ENCODE data around the gene CELSR1.

The CELSR1 gene

DNA sequence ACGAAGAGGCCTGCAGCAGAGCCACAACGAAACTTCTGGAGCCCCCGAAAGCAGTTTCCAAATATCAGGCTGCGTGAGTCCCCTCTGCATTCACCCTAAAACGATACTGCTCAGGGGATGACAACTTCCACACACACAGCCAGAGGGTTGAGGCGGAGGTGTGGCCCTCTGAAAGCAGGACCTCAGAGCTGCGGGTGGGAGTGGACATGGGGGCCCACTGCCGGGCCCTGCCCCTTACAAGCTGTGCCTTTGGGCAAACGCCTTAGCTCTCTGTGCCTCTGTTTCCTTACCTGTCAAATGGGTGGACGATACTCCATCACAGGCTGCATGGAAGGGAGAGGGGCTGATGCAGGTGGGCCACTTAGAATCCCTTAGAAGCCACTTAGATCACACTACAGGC, 148.8 kb downstream of the CELSR1 start:
- FAIRE-seq (no peak), DNase-seq (ENCODE audit: insufficient read length, low spot score) (no peak)

DNA sequence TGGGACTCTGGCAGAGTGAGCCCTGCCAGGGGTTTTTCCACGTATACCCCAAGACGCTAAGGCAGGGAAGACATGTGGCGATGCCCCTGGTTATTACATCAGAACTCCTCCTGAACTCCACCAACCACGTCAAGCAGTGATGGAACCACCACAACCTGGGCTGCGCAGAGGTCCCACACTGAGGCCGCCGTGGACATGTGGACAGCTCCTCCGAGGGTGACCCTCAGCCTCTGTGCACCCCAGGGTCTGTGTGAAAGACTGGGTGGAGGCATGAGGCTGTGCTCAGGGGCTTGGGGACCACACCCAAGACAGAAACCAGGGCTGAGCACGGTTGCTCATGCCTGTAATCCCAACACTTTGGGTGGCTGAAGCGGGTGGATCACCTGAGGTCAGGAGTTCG, 149.7 kb downstream of the CELSR1 start:
- FAIRE-seq (no peak), DNase-seq (ENCODE audit: insufficient read length, low spot score) (no peak)

DNA sequence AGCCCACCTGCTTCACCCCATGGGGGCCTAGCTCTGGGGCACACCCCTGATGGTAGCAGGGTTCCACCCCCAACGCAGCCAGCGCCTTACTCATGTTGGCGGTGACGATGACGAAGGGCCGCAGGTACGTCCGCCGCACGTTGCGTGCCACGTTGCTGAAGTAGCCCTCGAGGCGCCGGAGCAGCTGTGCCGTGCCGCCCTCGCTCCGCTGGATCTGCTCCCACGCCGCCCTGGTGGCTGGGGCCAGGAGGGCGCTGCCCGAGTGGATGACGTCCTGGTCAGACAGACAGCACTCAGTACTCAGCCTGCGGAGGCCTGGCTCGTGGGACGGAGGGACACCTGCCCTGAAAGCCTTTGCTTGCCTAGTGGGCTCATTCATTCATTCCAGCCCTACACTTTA, 151.1 kb downstream of the CELSR1 start:
- DNase-seq (ENCODE audit: insufficient read length, low spot score) (no peak), FAIRE-seq (no peak)

DNA sequence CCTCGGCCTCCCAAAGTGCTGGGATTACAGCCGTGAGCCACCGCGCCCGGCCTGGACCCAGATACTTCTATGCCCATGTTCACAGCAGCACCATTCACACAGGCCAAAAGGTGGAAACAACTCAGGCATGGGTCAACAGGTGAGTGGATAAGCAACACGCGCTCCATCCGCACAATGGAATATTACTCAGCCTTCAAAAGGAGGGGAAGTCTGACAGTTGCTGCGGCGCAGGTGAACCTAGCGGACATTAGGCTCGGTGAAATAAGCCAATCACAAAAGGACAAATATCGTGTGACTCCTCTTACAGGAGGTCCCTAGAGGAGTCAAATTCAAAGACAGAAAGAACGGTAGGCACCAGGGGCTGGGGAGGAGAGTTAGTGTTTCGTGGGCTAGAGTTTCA, 154.9 kb downstream of the CELSR1 start:
- FAIRE-seq (no peak), DNase-seq (ENCODE audit: insufficient read length, low spot score) (no peak)

DNA sequence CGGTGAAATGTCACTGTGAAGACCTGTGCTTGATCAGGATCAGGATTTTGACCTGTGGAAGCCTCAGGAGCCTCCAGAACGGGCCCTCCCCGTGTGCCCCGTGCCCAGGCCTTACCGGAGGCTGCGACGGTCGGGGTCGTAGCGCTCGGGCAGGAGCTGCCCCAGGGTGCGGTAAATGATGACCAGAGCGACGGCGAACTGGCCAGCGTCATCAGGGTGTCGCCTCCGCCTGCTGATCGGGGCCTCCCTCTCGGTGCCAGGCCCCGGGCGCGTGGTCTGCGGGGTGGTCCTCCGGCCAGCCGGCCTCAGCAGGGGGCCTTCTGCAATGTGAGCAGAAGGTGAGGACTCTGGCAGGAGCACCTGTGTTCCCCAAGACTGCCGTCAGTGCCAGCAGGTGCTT, 155.7 kb downstream of the CELSR1 start:
- FAIRE-seq (no peak), DNase-seq (ENCODE audit: insufficient read length, low spot score) (no peak)

DNA sequence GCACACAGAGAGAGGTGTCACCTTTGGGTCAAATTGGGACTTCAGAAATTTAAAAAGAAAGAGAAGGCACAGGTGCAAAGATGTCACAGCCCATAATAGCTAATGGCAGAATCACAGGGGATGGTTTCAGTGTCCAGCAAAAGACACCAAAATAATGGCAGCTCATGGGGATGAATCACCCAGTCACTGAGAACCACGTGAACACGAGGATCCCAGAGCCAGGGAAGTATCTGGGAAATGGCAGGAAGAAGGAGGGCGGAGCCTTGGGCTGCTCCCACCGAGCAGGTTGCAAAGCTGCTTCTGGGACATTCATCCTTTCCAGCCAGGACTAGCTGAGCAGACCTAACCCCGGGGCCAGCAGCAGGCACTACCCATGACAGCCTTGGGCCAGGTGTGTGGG, 156.3 kb downstream of the CELSR1 start:
- DNase-seq (ENCODE audit: insufficient read length, low spot score), result no peak
- FAIRE-seq, result no peak

DNA sequence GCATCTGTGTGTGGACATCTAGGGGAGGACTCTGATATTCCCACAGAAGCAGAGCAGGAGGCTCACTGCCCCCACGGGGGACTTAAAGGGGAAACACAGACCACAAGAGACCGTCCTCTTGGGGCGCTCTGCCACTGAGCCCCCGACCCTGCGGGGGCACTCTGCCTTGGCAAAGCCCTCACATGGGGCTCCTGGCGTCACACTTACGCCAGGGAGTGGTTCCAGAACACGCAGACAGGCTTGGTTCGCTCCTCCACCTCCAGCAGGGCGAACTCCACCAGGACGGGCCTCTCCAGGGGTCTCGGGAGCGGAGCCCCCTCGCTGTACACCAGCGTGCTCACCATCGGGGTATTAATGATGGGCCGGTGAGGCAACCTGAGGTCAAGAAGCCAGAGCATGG, 156.8 kb downstream of the CELSR1 start:
- FAIRE-seq, result no peak
- DNase-seq (ENCODE audit: insufficient read length, low spot score), result no peak

DNA sequence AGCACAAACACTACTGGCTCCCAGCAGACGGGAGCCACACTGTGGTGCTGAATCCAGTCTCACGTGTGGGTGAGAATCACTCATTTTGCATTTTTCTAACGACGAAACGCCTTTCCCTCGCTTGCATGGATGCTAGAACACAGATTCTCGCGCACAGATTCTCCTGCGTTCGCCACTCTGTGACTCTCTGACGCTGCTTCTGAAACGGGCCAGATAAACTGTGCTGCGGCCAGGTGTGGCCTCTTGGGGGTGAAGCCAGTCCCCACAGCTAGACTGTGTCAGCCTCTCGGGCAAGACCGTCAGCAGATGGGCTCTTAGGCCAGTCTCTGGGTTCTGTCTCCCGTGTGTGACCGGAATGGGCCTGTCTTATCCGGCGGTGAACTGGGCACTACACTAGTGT, 157.4 kb downstream of the CELSR1 start:
- DNase-seq (ENCODE audit: insufficient read length, low spot score) (no peak), FAIRE-seq (no peak)

DNA sequence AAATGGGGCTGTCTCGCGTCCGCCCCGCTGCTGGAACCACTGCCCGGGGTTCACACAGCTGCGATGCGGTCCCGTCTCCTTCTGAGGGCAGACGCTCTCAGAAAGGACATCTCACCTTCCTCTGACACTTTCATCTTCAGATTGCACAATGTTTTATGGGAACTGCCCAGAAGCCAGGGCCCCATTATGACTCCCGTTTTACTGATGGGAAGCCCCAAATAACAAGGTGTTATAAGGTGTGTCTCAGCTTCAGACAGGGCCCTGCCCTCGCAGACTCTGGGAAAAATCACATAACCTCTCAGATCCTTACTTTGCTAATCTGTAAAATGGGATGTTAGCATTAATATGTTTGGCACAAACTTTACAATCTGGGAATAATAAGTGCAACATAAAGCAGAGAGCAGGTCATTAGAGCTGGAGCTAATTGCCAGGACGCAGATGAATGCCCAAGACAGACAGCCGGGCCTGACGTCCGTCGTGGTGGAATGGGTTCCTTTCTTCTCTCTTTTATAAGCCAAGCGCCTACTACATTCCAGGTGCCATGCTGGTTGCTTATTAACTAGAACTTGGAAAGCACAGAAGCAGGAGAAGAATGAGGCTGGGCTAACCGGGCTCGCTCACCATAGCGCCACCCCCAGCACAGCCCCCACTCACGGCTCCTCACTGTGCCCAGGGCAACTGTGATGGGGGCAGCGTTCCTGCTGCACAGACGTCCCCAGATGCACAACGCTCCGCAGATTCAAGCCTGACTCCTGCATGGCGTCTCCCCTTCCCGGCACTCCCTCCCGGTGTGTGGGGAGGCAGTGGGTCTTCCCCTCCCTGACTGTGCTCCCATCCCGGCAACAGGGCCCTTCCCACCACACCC, 158.1 kb downstream of the CELSR1 start:
- DNase-seq (ENCODE audit: insufficient read length, low spot score), result no peak
- FAIRE-seq, result no peak

DNA sequence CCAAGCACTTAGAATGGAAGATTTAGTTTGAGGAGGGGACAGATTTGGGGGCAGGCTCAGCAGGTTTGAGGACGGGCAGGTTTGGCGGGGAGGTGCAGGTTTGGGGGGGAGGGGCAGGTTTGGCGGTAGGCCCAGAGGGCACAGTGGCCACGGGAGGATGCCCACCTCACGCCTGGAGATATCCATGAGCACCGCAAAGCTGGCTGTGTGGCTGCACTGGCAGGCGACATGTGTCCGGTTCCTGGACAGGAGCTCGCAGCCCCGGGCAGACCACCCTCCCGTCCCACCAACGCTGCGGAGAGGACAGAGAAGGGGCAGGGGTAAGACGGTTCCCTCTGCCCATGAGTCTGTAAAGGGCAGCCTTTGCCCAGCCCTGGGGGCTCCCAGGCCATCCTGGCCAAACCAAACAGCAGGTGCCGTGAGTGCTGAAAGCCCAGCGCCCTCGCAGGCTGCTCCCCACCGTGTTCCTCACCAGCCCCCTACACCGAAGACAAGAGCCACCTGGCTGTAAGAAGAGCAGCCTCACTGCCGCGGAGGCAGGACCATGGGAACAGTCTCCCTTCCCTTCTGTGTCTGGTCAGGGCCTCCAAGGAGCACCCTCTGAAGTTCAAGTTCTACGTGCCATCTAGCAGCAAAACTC, 158.9 kb downstream of the CELSR1 start:
- no peak for FAIRE-seq

DNA sequence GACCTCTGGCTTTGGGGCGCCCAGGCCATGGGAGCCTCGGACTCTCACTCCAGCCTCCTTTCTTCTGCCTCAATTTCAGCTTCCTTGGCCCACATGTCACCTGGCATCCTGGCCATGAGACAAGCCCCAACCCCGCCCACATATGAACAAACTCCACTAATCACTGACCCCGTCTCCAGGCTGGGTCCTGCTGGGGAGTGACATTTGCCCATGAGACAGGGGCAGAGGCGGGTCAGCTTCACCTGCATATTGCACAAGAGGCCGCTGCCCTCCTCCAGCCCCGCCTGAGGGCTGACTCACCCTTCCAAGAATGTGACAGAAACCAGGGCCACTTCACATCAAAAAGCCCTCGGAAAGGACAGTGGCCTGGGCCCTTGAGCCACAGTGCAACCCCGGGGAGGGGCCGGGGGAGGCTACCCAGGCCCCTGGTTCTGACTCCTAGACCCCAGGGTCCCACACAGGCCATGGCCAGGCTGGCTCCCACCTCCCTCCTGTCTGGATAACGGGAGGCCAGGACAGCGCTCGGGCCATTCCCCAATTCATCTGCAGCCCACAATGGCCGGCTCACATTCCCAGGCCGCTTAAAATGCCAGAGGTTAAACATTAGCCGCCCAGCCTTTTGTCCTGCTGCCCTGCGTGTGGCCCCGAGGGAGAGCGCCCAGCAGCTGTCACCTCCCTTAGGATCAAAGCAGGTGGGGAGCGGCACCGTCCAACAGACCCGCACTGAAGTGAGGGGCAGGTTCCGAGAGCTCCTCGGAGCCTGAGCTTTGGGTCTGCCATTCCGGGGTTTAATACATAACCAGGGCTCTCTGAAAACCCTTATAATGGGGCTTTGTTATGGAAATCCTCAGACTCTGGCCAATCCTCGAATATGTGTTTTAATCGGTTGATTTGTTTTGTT, 159.6 kb downstream of the CELSR1 start:
- FAIRE-seq, result no peak
- DNase-seq (ENCODE audit: insufficient read length, low spot score), result peak; percentile 82

More for the DNA sequence above, 158.9 kb downstream of the CELSR1 start:
- no peak for DNase-seq (ENCODE audit: insufficient read length, low spot score)

DNA sequence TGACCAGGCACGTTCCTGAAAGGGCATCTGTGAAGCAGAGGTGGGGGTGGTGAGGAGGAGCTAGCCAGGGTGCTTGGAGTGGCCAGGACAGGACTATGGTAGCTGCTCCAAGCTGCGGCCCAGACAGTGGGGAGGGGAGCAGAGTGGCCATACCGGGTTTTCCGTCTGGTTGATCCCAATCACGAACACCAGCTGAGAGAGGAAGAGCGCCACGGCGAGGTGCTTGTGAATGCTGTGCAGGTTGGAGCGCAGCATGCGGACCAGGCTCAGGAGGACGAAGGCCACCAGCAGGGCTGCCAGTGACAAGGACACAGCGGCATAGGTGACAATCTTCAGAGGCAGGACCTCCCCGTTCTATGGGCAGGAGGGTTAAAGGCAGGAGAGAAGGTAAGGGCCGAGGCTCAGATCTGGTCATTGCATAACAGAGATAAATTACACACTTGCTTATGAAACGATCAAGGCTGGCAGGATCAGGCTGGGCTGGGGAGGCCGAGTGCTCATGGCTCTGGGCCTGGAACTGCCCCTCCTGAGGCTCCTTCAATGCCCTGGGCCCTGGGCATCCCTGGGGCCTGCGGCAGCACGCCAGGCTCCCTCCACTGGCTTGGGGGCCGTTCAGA, 160.4 kb downstream of the CELSR1 start:
- DNase-seq (ENCODE audit: insufficient read length, low spot score) (no peak), FAIRE-seq (no peak)

DNA sequence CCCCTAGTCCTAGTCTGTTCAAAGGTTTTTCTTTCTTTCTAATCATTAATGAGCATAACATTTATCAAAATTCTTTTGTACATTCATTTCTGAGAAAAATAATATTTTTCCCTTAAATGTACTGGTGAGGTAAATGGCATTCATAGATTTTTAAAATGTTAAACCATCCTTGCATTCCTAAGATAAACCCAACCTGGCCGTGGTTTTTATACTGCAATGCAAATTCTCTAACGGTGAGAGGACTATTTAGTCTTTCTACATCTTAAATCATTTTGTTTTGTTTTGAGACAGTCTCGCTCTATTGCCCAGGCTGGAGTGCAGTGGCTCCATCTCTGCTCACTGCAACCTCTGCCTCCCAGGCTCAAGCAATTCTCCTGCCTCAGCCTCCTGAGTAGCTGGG, 161.3 kb downstream of the CELSR1 start:
- FAIRE-seq (no peak), DNase-seq (ENCODE audit: insufficient read length, low spot score) (no peak)

DNA sequence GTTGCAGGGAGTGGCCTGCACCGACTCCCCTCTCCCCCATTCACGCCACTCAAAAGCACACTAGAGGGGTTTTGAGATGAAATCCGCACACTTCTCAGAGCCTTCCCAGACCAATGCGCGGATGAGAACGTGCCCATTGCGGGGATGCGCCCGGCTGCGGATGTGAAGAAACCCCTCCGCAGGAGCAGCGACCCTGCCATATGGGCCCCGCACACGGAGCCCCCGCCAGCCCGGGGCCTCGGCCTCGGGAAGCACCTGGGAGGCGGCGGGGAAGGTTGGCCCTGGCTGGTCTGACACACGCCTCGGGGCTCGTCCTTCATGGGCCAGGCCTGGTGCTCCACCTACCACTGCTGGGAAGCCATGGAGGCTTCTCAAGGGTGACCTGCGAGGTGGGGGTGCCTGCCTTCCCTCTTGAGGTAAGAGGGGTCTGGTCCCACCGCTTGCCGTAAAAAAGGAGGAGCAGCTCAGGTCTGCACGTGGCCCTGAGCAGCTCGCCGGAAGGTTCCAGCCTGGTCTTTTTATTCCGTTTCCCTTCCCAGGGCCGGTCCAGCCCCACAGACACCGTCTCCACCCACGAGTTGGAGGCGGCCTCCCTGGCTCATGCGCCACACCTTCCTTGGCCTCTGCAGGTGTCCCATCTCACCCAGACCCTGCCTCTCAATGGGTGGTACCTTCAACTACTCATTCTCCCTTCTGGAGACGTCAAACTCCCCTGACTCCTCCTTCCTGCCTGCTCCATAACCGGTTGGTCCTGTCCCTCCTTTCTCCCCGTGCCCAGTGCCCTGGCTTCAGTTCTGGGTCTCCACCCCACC, 162.6 kb downstream of the CELSR1 start:
- DNase-seq (ENCODE audit: insufficient read length, low spot score), result no peak
- FAIRE-seq, result no peak

DNA sequence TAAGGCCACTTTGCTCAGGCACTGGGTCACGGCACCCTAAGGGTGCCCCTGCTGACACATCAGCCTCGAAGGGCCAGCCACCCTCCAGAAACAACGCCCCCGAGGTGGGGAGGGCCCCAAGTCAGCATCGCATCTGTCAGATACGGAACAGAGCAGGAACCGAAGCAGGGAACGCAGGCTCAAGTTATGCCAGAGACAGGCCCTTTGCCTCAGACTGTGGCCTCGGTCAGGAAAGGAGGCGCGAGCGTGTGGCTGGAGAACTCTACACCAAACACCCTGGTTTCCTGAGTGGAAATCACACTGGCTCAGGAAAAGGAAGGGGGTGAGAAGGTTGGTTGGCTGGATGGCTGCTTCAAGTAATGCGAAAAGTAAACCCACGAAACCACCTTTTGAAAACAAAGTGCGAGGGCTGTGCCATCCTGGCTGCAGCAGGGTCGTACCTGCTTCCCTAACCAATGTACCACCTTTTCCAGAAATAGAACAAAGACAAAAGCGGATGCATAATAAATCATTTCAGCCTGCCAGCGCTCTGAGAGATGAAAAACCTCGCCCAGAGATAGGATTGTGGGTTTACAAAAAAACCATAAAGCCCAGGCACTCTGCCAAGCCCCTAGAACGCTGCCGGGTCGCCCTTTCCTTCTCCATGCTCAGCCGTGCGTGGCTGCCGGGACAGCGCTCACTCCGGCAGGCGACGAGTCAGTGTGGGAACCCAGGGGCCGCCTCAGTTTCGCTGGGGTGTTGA, 163.3 kb downstream of the CELSR1 start:
- FAIRE-seq, result no peak

DNA sequence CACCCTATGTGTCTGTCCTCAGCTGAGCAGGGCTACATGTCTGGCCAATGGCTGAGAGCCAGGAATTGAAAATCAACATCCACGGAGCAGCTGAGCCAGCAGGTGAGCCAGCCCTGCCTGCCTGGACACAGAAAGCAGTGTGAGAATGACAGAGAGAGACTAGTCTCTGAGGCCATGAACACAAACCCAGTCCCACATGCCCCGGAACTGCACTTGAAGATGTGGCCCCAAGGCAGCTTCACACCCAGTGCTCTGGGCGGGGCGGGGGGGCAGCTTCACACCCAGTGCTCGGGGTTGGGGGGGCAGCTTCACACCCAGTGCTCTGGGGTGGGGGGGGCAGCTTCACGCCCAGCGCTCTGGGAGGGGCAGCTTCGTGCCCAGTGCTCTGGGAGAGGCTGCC, 164.3 kb downstream of the CELSR1 start:
- FAIRE-seq (no peak), DNase-seq (ENCODE audit: insufficient read length, low spot score) (no peak)

More for the DNA sequence above, 163.3 kb downstream of the CELSR1 start:
- no peak for DNase-seq (ENCODE audit: insufficient read length, low spot score)

DNA sequence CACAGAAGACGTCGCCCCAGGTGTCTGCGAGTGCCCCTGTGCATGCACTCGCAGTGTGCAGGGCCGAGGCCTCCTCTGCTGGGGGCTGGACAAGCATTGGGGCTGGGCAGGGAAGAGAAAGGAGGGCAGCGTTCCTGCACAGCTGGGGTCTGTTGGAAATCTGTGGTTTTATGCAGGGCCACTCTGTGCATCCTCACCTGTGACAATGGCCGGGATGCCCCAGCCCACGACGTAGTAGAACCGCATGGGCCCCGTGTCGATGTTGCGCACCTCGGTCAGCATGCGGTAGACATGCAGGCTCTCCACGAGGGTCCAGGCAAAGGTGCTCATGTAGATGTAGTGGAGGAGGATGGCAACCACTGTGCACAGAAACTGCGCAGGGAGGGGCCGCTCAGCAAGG, 164.7 kb downstream of the CELSR1 start:
- DNase-seq (ENCODE audit: insufficient read length, low spot score), result no peak
- FAIRE-seq, result no peak

DNA sequence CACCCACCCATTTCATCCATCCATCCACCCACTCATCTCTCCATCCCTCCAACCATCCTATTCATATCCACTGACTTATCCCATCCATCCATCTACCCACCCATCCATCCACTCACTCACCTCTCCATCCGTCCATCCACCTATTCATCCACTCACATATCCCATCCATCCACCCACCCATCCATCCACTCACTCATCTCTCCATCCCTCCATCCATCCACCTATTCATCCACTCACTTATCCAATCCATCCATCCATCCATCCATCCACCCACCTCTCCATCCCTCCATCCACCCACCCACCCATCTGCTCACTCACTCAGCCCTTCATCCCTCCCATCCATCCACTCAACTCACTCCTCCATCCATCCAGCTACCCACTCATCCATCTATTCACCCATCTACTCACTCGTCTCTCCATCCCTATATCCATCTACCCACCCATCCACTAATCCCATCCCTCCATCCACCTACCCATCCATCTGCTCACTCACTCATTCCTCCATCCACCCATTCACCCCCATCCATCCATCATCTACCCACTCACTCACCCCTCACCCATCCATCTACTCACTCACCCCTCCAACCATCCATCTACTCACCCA, 165.7 kb downstream of the CELSR1 start:
- FAIRE-seq (peak; percentile 55), DNase-seq (ENCODE audit: insufficient read length, low spot score) (no peak)
